A549 (cell line): ENCODE results near the gene DCBLD2.

Experiments used
- FOSL2 ChIP-seq, 2 experiments: fragments of 450-650 bp in 1 of 2; fragments of >200 bp in 1 of 2; sonication (Bioruptor Twin) in 1 of 2; formaldehyde crosslinking; IDR thresholded peaks; 2 replicates each; pipeline versions ENCODE4 v1.5.0 to v1.6.1; 2016 to 2020; ENCODE audit warnings: mild to moderate bottlenecking in 1 of 2, moderate library complexity in 1 of 2
- POLR2A ChIP-seq: IDR thresholded peaks from 2 replicates; pipeline ENCODE4 v1.6.1; 2012; ENCODE audit warnings: mild to moderate bottlenecking, low read length

DNA sequence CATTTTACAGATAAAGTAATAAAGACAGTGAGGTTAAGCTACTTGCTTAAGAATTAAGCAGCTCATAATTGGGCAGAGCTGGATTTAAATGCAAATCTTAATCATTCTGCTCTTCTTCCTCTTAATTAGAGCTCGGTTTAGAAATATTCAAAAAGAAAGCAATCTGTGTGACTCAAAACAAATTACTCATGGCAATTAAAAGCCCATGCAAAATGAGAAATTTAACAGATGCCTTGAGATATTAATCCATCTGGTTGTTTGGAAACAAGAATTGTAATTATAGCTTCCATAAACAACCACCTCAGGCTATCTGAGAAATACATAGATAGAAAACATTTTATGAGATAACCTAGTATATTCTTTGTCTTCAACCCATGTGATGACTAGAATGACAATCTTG is 44.2 kb upstream of the DCBLD2 start:
- no peak for TF ChIP-seq POLR2A
- TF ChIP-seq FOSL2 (IDR thresholded peaks at IDR 0.05): no peak
- no peak for TF ChIP-seq FOSL2 (CRISPR knock-in tag; IDR thresholded peaks at IDR 0.05)
